NB4 (cell line): ENCODE results near the gene KPNA4.

Experiments
- CTCF ChIP-seq: IDR thresholded peaks from one replicate; pipeline ENCODE4 v1.5.1; 2012; ENCODE audit warnings: low read depth, low read length
- POLR2A ChIP-seq: IDR thresholded peaks from 2 replicates; pipeline ENCODE4 v1.6.1; 2011; ENCODE audit warnings: mild to moderate bottlenecking; ENCODE audit not compliant: insufficient read length; ENCODE audit errors: extremely low read depth

GRCh38 chr3:160564949-160565441 lies 376 bp downstream of the KPNA4 start:
- TF ChIP-seq CTCF, result no peak
- no peak for TF ChIP-seq POLR2A
